ENCODE measurements around the gene RIPK4.

RIPK4 gene

DNA sequence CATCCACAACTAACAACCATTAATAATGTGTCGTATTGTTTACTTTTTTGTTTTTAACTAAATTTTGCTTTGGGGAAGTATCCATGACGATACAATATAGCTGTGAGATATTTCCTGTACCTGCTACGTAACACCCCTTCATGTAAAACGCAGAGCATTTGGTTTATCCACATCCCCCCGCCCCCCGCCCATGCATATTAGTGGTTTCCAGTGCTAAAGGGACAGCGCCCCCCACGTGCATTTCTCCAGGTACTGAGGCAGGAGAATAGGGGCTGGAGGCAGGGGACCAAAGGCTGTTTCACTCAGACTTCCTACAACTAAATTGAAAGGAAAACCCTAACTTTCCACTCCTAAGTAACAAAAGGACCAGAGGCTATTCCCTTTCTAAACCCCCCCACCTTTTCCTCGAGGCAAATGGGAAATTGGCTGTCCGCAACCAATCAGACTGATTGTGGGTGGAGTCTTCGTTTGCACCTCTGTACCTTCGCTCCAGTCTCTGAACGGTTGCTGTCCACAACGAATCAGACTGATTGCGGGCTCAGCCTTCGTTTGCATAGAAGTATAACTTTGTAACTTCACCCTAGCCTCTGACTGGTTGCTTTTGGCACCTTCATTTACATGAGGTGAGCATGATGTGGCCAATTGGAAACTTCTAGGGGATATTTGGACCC, 12.2 kb upstream of the RIPK4 start:
- Histone ChIP-seq H3K9me3 (ENCODE audit: control insufficient read depth, insufficient read depth, low read length) (no peaks in the 10 kb centered on the region), H3K4me1 (ENCODE audit: control insufficient read depth, insufficient read depth, low read length) (peaks cover 11% of the 10 kb centered on the region), H3K27ac (ENCODE audit: low read depth, low read length) (no peak overlapping the region), H3K9ac (ENCODE audit: low read depth, low read length) (no peak overlapping the region), H3K4me3 (ENCODE audit: low read depth, low read length) (peak overlapping the region; percentile 42), H3K36me3 (ENCODE audit: control insufficient read depth, insufficient read depth, low read length) (no peaks in the 10 kb centered on the region), H3K27me3 (ENCODE audit: control insufficient read depth, insufficient read depth, low read length) (peaks cover 29% of the 10 kb centered on the region)

DNA sequence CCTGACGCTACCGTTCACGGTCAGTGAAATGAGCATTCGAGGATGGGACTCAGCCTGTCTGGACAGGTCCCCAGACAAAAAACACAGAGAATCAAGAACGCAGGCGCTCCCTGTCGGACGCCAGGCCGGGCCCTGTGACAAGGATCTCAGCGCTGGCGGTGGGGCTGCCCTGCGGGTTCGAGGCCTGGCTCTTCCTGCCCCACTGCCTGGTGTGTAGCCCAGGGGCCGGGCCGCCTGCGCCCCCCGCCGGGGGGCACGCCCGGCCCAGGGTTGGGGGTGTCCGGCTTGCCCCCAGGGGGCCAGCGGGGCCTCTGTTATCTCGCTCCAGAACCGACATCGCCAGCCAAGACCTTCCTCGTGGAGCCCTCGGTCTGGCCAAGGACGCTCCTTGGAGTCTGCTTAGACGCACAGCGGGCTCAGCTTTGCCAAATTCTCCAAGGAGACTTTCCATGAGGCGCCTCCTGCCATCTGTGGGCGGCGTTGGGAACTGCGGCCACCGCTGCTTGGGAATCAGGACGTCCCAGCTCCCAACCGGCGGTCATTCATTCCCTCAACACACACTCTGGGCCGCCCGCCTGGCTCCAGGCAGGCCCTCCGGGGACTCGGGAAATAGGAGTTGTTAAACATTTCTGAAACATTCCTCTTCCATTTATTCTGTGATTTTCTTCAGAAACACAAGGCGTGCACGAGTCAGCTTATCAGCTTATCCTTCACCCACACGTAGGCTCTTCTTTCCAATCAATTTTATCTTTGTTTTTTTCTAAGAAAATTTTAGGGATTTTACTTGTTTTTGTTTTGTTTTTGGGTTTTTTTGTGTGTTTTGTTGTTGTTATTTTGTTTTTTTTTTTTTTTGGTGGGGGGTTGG, 11.3 kb upstream of the RIPK4 start:
- peaks cover 11% of the 10 kb centered on the region for H3K4me1 ChIP-seq (ENCODE audit: control insufficient read depth, insufficient read depth, low read length)
- no peak overlapping the region for H3K27ac ChIP-seq (ENCODE audit: low read depth, low read length)
- H3K9me3 ChIP-seq (ENCODE audit: control insufficient read depth, insufficient read depth, low read length) = no peaks in the 10 kb centered on the region
- H3K9ac ChIP-seq (ENCODE audit: low read depth, low read length) = no peak overlapping the region
- H3K27me3 ChIP-seq (ENCODE audit: control insufficient read depth, insufficient read depth, low read length) = peaks cover 38% of the 10 kb centered on the region
- no peaks in the 10 kb centered on the region for H3K36me3 ChIP-seq (ENCODE audit: control insufficient read depth, insufficient read depth, low read length)
- H3K4me3 ChIP-seq (ENCODE audit: low read depth, low read length) = peak overlapping the region; percentile 42

DNA sequence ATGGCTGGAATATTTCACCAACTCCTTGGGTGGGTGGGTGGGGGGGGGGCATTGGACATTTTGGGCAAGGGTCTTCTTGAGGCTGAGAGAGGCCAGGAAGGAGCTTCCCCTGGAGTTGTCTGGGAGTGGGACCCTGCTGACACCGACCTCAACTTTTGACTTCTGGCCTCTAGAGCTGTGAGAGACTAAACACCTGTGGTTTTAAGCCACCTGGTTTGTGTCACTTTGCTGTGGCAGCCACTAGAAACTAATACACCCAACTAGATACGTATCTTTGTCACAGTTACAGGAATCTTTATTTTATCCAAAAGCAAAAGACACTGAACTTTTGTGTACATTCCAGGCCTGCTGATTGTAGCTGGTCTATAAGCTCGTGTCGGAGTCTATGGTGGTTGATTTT, 9.9 kb upstream of the RIPK4 start:
- no peak overlapping the region for H3K9ac ChIP-seq (ENCODE audit: low read depth, low read length)
- H3K27ac ChIP-seq (ENCODE audit: low read depth, low read length) = no peak overlapping the region
- H3K36me3 ChIP-seq (ENCODE audit: control insufficient read depth, insufficient read depth, low read length) = no peaks in the 10 kb centered on the region
- H3K27me3 ChIP-seq (ENCODE audit: control insufficient read depth, insufficient read depth, low read length) = peaks cover 52% of the 10 kb centered on the region
- peaks cover 18% of the 10 kb centered on the region for H3K4me1 ChIP-seq (ENCODE audit: control insufficient read depth, insufficient read depth, low read length)
- H3K9me3 ChIP-seq (ENCODE audit: control insufficient read depth, insufficient read depth, low read length) = no peaks in the 10 kb centered on the region
- no peak overlapping the region for H3K4me3 ChIP-seq (ENCODE audit: low read depth, low read length)

DNA sequence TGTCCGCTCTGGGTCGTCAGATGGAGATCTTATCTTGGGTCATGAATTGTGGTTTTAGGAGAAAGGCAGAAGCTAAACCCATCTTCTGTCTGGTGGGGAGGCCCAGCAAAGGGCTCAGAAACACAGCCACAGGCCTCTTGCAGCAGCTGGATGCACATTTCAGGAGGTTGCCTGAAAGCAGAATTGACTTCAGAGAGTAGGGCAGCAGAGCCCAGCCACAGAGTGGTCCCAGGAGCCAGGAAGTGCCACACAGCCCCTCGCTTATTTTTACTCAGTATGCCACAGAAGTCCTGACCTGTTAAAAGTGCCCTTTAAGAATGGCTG, 8.3 kb upstream of the RIPK4 start:
- H3K4me1 ChIP-seq (ENCODE audit: control insufficient read depth, insufficient read depth, low read length) = peaks cover 18% of the 10 kb centered on the region
- no peaks in the 10 kb centered on the region for H3K36me3 ChIP-seq (ENCODE audit: control insufficient read depth, insufficient read depth, low read length)
- H3K4me3 ChIP-seq (ENCODE audit: low read depth, low read length) = no peak overlapping the region
- H3K27me3 ChIP-seq (ENCODE audit: control insufficient read depth, insufficient read depth, low read length) = peaks cover 64% of the 10 kb centered on the region
- H3K9ac ChIP-seq (ENCODE audit: low read depth, low read length) = no peak overlapping the region
- H3K9me3 ChIP-seq (ENCODE audit: control insufficient read depth, insufficient read depth, low read length) = no peaks in the 10 kb centered on the region
- no peak overlapping the region for H3K27ac ChIP-seq (ENCODE audit: low read depth, low read length)

DNA sequence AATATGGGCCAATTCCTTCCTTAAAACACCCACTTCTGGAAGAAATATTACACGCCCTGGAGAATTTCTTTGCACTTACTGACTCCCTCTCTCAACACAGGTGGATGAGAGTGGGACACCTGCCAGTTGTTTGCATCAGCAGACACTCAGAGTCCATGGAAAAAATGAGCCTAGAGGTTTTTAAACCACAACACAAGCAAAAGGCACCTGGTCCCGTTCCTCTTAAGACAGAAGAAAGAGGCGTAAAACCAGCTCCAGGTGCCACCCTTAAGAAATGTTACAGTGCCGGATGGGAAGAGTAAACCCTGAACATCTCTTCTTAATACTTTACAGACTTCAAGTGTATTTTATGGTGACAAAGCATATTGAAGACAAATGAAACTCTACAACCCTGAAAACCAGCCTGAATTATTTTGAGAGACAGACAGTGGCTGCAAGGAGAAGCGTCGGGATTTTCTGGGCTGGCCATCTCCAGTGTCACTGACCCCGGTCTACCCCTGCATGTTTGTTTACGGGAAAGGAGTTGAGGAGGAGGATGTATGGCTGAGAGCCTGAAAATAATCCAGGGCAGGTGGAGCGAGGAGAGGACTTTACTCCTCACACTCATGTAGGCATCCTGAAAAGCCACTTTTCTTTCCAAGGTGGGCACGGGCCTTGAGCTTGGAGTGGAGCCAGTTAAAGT, 7.8 kb upstream of the RIPK4 start:
- Histone ChIP-seq H3K9me3 (ENCODE audit: control insufficient read depth, insufficient read depth, low read length) (no peaks in the 10 kb centered on the region), H3K4me3 (ENCODE audit: low read depth, low read length) (no peak overlapping the region), H3K36me3 (ENCODE audit: control insufficient read depth, insufficient read depth, low read length) (no peaks in the 10 kb centered on the region), H3K9ac (ENCODE audit: low read depth, low read length) (no peak overlapping the region), H3K27ac (ENCODE audit: low read depth, low read length) (no peak overlapping the region), H3K4me1 (ENCODE audit: control insufficient read depth, insufficient read depth, low read length) (peaks cover 21% of the 10 kb centered on the region), H3K27me3 (ENCODE audit: control insufficient read depth, insufficient read depth, low read length) (peaks cover 69% of the 10 kb centered on the region)

DNA sequence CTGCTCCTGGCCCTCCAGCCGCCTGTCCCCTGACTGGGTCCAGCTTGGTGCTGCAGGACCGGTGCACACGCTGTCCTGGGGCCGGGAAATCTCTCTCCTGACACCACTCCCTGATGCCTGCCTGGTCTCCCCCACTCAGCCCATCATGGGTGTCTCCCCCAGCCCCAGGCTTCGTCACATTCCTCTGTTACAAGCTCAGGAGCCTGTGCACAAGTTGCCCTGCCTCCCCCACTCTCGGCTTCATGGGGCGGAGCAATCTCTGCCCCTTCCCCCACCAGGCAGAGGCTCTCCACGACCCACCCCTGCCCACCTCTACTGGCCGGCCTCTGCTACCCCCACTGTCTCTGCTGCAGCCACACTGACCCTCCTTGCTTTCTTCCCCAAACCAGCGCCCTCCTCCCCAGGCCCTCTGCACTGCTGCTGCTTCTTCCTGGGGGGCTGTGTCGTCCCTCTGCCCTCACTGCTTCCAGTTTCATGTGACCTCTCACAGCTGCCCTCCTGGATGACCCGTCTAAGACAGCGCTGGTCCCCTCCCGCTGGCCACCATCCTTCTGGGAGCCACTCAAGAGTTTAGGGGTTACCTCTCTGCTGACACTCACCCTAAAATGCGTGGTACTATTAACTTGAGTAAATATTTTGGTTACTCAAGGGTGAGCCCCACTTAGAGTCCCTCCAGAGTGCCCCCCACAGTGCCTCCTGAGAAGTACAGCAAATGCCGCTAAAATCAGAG, 5.7 kb upstream of the RIPK4 start:
- Histone ChIP-seq H3K27ac (ENCODE audit: low read depth, low read length) (no peak overlapping the region), H3K4me1 (ENCODE audit: control insufficient read depth, insufficient read depth, low read length) (peaks cover 31% of the 10 kb centered on the region), H3K36me3 (ENCODE audit: control insufficient read depth, insufficient read depth, low read length) (no peaks in the 10 kb centered on the region), H3K4me3 (ENCODE audit: low read depth, low read length) (no peak overlapping the region), H3K9ac (ENCODE audit: low read depth, low read length) (no peak overlapping the region), H3K27me3 (ENCODE audit: control insufficient read depth, insufficient read depth, low read length) (peaks cover 87% of the 10 kb centered on the region), H3K9me3 (ENCODE audit: control insufficient read depth, insufficient read depth, low read length) (no peaks in the 10 kb centered on the region)

DNA sequence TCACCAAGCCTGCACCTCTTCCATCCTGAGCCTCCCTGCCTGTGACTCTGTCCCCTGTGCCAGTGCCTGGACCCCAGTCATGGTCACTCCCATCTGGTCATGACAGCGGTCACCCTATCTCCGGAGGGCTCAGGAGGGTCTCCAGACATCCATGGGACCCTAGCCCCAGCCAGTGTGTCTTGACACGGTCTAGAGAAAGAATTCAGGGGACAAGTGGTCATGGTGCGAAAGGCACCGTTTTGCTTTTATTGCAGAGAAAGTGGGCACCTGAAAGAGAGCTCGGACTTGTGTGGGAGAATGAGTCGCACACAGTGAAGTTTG, 4.7 kb upstream of the RIPK4 start:
- no peak overlapping the region for H3K27ac ChIP-seq (ENCODE audit: low read depth, low read length)
- H3K27me3 ChIP-seq (ENCODE audit: control insufficient read depth, insufficient read depth, low read length) = peaks cover 87% of the 10 kb centered on the region
- H3K36me3 ChIP-seq (ENCODE audit: control insufficient read depth, insufficient read depth, low read length) = no peaks in the 10 kb centered on the region
- no peak overlapping the region for H3K9ac ChIP-seq (ENCODE audit: low read depth, low read length)
- H3K9me3 ChIP-seq (ENCODE audit: control insufficient read depth, insufficient read depth, low read length) = no peaks in the 10 kb centered on the region
- peaks cover 33% of the 10 kb centered on the region for H3K4me1 ChIP-seq (ENCODE audit: control insufficient read depth, insufficient read depth, low read length)
- no peak overlapping the region for H3K4me3 ChIP-seq (ENCODE audit: low read depth, low read length)

DNA sequence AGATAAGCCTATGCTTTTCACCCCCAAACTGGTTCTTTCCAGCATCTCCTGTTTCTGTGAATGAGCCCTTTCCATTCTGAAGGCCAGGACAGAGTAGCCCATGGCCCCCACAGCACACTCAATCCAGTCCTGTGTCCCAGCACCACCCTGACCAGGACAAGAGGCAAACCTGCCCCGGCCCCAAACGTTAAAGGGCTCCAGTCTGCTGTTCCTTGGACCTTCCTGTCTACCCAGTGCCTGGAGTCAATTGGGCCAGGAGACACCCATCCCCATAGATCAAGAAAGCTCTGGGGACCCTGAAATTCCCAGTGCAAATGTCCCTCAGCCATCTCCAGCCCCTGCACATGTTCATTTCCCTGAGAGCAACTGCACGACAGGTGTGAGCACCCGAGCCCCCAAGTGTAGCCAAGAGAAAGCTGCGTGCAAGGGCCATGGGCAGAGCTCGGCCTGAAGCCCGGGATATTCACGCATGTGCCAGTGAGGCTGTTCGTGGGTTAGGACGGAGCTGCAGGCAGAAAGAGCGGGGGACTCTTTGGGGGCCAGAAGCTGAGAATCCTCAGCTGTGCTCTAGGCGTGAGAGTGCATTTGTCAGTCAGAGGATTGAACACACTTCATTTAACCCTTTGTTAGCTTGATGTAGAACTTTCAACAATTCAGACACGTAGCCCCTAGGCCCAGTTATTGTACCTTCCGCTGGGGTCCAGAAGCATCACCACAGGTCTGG, 4.2 kb upstream of the RIPK4 start:
- Histone ChIP-seq H3K4me3 (ENCODE audit: low read depth, low read length) (no peak overlapping the region), H3K9ac (ENCODE audit: low read depth, low read length) (no peak overlapping the region), H3K27ac (ENCODE audit: low read depth, low read length) (no peak overlapping the region), H3K36me3 (ENCODE audit: control insufficient read depth, insufficient read depth, low read length) (no peaks in the 10 kb centered on the region), H3K4me1 (ENCODE audit: control insufficient read depth, insufficient read depth, low read length) (peaks cover 33% of the 10 kb centered on the region), H3K27me3 (ENCODE audit: control insufficient read depth, insufficient read depth, low read length) (peaks cover 93% of the 10 kb centered on the region), H3K9me3 (ENCODE audit: control insufficient read depth, insufficient read depth, low read length) (no peaks in the 10 kb centered on the region)

DNA sequence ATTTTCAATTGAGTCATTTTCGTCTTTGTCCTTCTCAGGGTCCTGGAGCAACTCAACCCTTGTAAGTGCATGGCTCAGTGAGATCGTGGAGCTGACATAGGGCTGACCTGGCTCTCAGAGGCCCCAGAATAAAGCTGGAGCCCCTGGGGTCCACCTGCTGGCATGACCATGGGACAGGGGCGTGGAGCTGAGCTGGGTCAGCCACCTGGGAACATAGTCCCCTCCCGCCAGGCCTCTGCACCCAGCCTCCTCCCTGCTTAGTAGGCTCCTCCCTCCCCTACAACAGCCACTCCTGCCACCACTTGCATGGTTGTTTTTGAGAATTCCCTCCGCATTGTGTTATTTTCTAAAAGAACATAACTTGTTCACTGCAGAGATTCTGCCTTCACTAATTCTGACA, 3.1 kb upstream of the RIPK4 start:
- no peaks in the 10 kb centered on the region for H3K36me3 ChIP-seq (ENCODE audit: control insufficient read depth, insufficient read depth, low read length)
- H3K4me3 ChIP-seq (ENCODE audit: low read depth, low read length) = no peak overlapping the region
- peaks cover 42% of the 10 kb centered on the region for H3K4me1 ChIP-seq (ENCODE audit: control insufficient read depth, insufficient read depth, low read length)
- no peak overlapping the region for H3K9ac ChIP-seq (ENCODE audit: low read depth, low read length)
- H3K27me3 ChIP-seq (ENCODE audit: control insufficient read depth, insufficient read depth, low read length) = peaks cover 96% of the 10 kb centered on the region
- no peaks in the 10 kb centered on the region for H3K9me3 ChIP-seq (ENCODE audit: control insufficient read depth, insufficient read depth, low read length)
- no peak overlapping the region for H3K27ac ChIP-seq (ENCODE audit: low read depth, low read length)

DNA sequence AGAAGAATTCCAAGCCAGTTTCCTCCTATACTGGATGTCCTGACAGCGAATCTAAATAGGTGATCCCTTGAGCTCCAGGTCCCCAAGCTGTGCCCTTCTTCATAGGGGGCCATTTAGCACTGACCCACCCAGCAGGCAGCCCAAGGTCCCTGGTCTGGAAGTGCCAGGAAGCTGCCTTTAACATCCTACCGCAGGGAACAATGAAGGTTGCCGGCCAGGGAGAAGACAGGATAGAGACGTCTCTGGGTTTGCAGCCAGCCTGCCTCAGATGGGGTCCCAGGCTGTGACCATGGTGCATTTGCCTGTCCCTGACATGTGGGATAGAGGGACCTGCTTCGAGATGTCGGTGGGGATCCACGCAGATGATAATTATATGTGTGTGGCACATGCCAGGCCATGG, 2.7 kb upstream of the RIPK4 start:
- Histone ChIP-seq H3K27ac (ENCODE audit: low read depth, low read length) (no peak overlapping the region), H3K27me3 (ENCODE audit: control insufficient read depth, insufficient read depth, low read length) (peaks cover 96% of the 10 kb centered on the region), H3K36me3 (ENCODE audit: control insufficient read depth, insufficient read depth, low read length) (no peaks in the 10 kb centered on the region), H3K9me3 (ENCODE audit: control insufficient read depth, insufficient read depth, low read length) (no peaks in the 10 kb centered on the region), H3K4me1 (ENCODE audit: control insufficient read depth, insufficient read depth, low read length) (peaks cover 45% of the 10 kb centered on the region), H3K4me3 (ENCODE audit: low read depth, low read length) (no peak overlapping the region), H3K9ac (ENCODE audit: low read depth, low read length) (no peak overlapping the region)
